ENCODE data around the gene KCNC1. TPM values are rescaled to one million over a fixed set of nuclear protein-coding genes. Genes with fewer than 3 reads are reported as not detected.

Gene KCNC1
- total and polyA plus RNA-seq, 9 of the 15 experiments (the other 6 are each of a cell fraction or from before 2014, with no cell fraction given), result 0.05 to 0.08 TPM; not detected in 7

DNA sequence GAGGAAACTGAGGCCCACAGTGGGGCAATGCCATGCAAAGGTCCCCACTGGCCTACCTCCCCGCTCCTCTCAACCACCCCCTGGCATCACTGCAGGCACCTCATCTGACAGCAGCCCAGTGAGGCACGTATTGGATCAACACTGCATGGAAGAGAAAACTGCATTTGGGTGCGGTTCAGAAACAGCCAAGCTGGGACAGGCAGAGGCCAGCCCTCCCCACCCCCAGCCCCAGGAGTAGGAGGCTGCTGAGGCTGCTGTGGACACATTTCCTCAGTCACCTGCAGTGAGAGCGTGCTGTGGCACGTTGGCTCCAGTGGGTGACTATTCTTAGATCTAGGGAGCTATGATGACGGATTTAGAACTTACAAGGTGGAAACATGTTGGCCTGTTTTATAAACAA is 63.7 kb downstream of the KCNC1 start (continued):
- TF ChIP-seq ZNF75A (CRISPR knock-in tag; IDR thresholded peaks at IDR 0.05) (no peak), ELF1 (tag; IDR thresholded peaks at IDR 0.05) (no peak), XRCC3 (IDR thresholded peaks at IDR 0.05) (no peak), ZNF311 (CRISPR knock-in tag; IDR thresholded peaks at IDR 0.05) (no peak), ZNF561 (CRISPR knock-in tag; conservative IDR thresholded peaks at IDR 0.05) (no peak), SMC3 (conservative IDR thresholded peaks at IDR 0.05; ENCODE audit: insufficient read depth, low read depth, low read length) (no peak), HOXB6 (CRISPR knock-in tag; IDR thresholded peaks at IDR 0.05; ENCODE audit: borderline replicate concordance) (no peak), CBFB (CRISPR knock-in tag; IDR thresholded peaks at IDR 0.05) (no peak), NFE2L1 (tag; IDR thresholded peaks at IDR 0.05; ENCODE audit: borderline replicate concordance, low read depth) (no peak)
- TF ChIP-seq, protein P1, sequence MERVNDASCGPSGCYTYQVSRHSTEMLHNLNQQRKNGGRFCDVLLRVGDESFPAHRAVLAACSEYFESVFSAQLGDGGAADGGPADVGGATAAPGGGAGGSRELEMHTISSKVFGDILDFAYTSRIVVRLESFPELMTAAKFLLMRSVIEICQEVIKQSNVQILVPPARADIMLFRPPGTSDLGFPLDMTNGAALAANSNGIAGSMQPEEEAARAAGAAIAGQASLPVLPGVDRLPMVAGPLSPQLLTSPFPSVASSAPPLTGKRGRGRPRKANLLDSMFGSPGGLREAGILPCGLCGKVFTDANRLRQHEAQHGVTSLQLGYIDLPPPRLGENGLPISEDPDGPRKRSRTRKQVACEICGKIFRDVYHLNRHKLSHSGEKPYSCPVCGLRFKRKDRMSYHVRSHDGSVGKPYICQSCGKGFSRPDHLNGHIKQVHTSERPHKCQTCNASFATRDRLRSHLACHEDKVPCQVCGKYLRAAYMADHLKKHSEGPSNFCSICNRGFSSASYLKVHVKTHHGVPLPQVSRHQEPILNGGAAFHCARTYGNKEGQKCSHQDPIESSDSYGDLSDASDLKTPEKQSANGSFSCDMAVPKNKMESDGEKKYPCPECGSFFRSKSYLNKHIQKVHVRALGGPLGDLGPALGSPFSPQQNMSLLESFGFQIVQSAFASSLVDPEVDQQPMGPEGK (CRISPR knock-in tag; IDR thresholded peaks at IDR 0.05; ENCODE audit: borderline replicate concordance), result no peak

DNA sequence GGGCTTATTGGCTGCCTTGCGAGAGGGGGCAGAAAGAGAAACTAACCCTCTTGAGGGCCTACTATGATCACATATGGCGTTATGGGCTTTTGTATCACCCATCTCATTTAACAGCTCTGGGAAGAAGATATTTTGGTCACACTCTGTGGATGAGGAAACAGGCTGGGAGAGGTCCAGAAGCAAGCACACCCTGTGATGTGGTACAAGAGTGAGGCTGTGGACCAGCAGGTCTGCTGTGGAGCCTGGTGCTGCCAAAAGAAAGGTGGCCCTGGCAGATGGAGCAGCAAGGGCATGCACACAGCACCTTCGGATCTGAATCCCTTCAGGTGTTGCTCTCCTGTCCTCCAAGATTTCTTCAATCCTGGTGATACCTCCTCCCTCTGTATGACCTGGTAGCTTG is 64.1 kb downstream of the KCNC1 start:
- in situ Hi-C loops (cut with MboI), result no loop called here
- no TSS peak for BruUV-seq (replicated peaks)
- TF ChIP-seq ZNF24 (IDR thresholded peaks at IDR 0.05) (no peak), NCOA6 (IDR thresholded peaks at IDR 0.05) (no peak), SMARCA5 (IDR thresholded peaks at IDR 0.05) (no peak), PPARD (CRISPR knock-in tag; IDR thresholded peaks at IDR 0.05) (no peak), ZNF146 (CRISPR knock-in tag; IDR thresholded peaks at IDR 0.05; ENCODE audit: unreplicated experiment) (no peak), E2F6 (IDR thresholded peaks at IDR 0.05; ENCODE audit: borderline replicate concordance in 1 of 2, extremely low read depth in 1 of 2, insufficient read depth in 1 of 2, insufficient read length in 1 of 2, low read depth in 1 of 2, low read length in 1 of 2, poor library complexity in 1 of 2, severe bottlenecking in 1 of 2) (no peak), ZNF174 (CRISPR knock-in tag; IDR thresholded peaks at IDR 0.05) (no peak), ETS1 (conservative IDR thresholded peaks at IDR 0.05; ENCODE audit: control insufficient read depth, low read depth, low read length) (no peak), ATF1 (CRISPR knock-in tag; IDR thresholded peaks at IDR 0.05) (no peak), ATF1 (tag; IDR thresholded peaks at IDR 0.05) (no peak)

More for the DNA sequence above, 64.1 kb downstream of the KCNC1 start:
- H3K27ac ChIP-seq (ENCODE audit: extremely low read depth, low read depth, low read length), result no peak overlapping the region
- FAIRE-seq (no peak), ATAC-seq (no peak), DNase-seq (ENCODE audit: extremely low read depth in 1 of 4, low spot score in 3 of 4) (no peak)
- no peak overlapping the region for H2AFZ ChIP-seq (ENCODE audit: low read depth, low read length)
- H4K20me1 ChIP-seq (replicated peaks; ENCODE audit: control insufficient read depth, insufficient read depth, low read length), result no peaks in the 10 kb centered on the region; the same call in 1 of the 2 replicates
- ChIA-PET POLR2A (interaction anchor here (0.8 kb wide), 1 partner anchor 52 kb away, joined by 3 read pairs; no protein-coding TSS in a partner anchor), CTCF (ENCODE audit: low intra/inter-chr PET ratio) (no interaction called here)
- no peaks in the 10 kb centered on the region for H3K79me2 ChIP-seq (ENCODE audit: control insufficient read depth, insufficient read depth, low read length)
- H3K4me2 ChIP-seq (ENCODE audit: insufficient read depth, low read length), result no peak overlapping the region
- H3K36me3 ChIP-seq (ENCODE audit: control insufficient read depth, insufficient read depth, low read length), result no peaks in the 10 kb centered on the region
- no peaks in the 10 kb centered on the region for H3K9me1 ChIP-seq (ENCODE audit: control insufficient read depth, insufficient read depth, low read length)
- intact Hi-C loops (cut with micrococcal nuclease), result no loop called here
- no peaks in the 10 kb centered on the region for H3K27me3 ChIP-seq (ENCODE audit: control insufficient read depth in 2 of 2, insufficient read depth in 2 of 2, low read length in 2 of 2)
- H3K4me1 ChIP-seq (replicated peaks in 1 of 2; ENCODE audit: control insufficient read depth in 2 of 2, insufficient read depth in 2 of 2, low read length in 2 of 2), result no peaks in the 10 kb centered on the region
- 12% methylated on average over 3 of the region's 3 CpGs for WGBS (ENCODE audit: insufficient coverage, low coverage, missing lambda C conversion rate)
- no peak overlapping the region for H3K4me3 ChIP-seq
- no peaks in the 10 kb centered on the region for H3K9me3 ChIP-seq (replicated peaks; ENCODE audit: control insufficient read depth, insufficient read depth, low read depth, low read length)
- H3K9ac ChIP-seq (ENCODE audit: insufficient read depth in 1 of 2, low read depth in 2 of 2, low read length in 2 of 2), result no peak overlapping the region

Data from K562 (cell line).